Mesothelial cell of epicardium (in vitro differentiated cells): ENCODE measurements around the gene CHD9NB. TPM values are rescaled to one million over a fixed set of nuclear protein-coding genes. Genes with fewer than 3 reads are reported as not detected.

Source experiments
- DNase-seq, 2 experiments: peaks; one replicate each; pipeline ENCODE4 v3.0.0; 2021; ENCODE audit warnings: low spot score in 2 of 2; ENCODE audit not compliant: unreplicated experiment in 2 of 2
- H3K27ac Mint-ChIP-seq: 2 replicates; pipeline ENCODE4 v1.8.0; 2021; ENCODE audit warnings: mixed read lengths
- H3K27me3 Mint-ChIP-seq: 2 replicates; pipeline ENCODE4 v1.8.0; 2021; ENCODE audit warnings: low read depth, mixed read lengths
- H3K36me3 Mint-ChIP-seq: 2 replicates; pipeline ENCODE4 v1.8.0; 2021; ENCODE audit warnings: mixed read lengths
- H3K4me1 Mint-ChIP-seq: 2 replicates; pipeline ENCODE4 v1.8.0; 2021; ENCODE audit warnings: mixed read lengths
- H3K4me3 Mint-ChIP-seq: 2 replicates; pipeline ENCODE4 v1.8.0; 2021; ENCODE audit warnings: mild to moderate bottlenecking, moderate library complexity, mixed read lengths
- H3K9me3 Mint-ChIP-seq: 2 replicates; pipeline ENCODE4 v1.8.0; 2021; ENCODE audit warnings: mixed read lengths
- total RNA-seq: library from RNA; stranded (reverse); gene quantifications from 3 replicates; pipeline ENCODE4 v1.2.1, GENCODE V29; 2021
- TF ChIP-seq, protein P1 (sequence below): fragments of 200-600 bp; sonication (generic); IDR thresholded peaks from one replicate; pipeline ENCODE4 v1.5.0; 2021; ENCODE audit warnings: antibody characterized with exemption; ENCODE audit not compliant: unreplicated experiment

CHD9NB gene
- total RNA-seq, 1 donor from 2014 or later = 0.29 TPM

DNA sequence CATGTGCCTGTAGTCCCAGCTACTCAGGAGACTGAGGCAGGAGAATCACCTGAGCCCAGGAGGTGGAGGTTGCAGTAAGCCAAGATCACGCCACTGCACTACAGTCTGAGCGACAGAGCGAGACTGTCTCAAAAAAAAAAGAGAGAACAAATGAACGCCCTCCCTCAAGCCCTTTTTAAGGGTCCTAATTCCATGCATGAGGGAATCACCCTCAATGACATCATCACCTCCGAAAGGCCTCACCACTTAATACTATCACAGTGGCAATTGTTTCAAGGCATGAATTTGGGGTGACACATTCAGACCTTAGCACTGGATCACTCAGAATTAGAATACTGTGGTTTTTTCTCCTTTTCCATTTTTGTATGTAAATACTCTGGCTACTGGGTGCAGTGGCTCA lies 57.8 kb downstream of the CHD9NB start:
- Mint-ChIP-seq H3K27me3 (peaks cover 6% of the 10 kb centered on the region), H3K36me3 (peaks cover 1% of the 10 kb centered on the region), H3K4me3 (no peak overlapping the region), H3K9me3 (peaks cover 6% of the 10 kb centered on the region), H3K27ac (no peak overlapping the region), H3K4me1 (no peaks in the 10 kb centered on the region)
- TF ChIP-seq, protein P1, sequence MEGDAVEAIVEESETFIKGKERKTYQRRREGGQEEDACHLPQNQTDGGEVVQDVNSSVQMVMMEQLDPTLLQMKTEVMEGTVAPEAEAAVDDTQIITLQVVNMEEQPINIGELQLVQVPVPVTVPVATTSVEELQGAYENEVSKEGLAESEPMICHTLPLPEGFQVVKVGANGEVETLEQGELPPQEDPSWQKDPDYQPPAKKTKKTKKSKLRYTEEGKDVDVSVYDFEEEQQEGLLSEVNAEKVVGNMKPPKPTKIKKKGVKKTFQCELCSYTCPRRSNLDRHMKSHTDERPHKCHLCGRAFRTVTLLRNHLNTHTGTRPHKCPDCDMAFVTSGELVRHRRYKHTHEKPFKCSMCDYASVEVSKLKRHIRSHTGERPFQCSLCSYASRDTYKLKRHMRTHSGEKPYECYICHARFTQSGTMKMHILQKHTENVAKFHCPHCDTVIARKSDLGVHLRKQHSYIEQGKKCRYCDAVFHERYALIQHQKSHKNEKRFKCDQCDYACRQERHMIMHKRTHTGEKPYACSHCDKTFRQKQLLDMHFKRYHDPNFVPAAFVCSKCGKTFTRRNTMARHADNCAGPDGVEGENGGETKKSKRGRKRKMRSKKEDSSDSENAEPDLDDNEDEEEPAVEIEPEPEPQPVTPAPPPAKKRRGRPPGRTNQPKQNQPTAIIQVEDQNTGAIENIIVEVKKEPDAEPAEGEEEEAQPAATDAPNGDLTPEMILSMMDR = no peak
- DNase-seq = no peak

- DNase-seq = no peak
- no peaks in the 10 kb centered on the region for H3K36me3 Mint-ChIP-seq
- no peak overlapping the region for H3K4me3 Mint-ChIP-seq
- TF ChIP-seq, protein P1 = no peak
- peaks cover 3% of the 10 kb centered on the region for H3K9me3 Mint-ChIP-seq
- no peak overlapping the region for H3K27ac Mint-ChIP-seq
- H3K4me1 Mint-ChIP-seq = no peaks in the 10 kb centered on the region
- peaks cover 6% of the 10 kb centered on the region for H3K27me3 Mint-ChIP-seq
Measured at GRCh38 chr16:52993179-52993578, 59.5 kb downstream of the CHD9NB start.

DNA sequence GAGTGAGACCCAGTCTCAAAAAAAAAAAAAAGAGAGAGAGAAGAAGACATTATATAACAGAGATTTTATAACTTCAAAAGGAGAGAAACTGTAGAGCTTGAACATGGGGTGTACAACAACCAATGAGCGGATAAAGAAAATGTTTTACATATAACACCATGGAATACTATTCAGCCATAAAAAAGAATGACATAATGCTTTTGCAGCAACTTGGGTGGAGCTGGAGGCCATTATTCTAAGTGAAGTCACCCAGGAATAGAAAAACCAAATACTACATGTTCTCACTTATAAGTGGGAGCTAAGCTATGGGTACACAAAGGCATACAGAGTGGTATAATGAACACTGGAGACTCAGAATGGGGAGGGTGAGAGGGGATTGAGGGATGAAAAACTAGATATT lies 61.1 kb downstream of the CHD9NB start:
- H3K9me3 Mint-ChIP-seq = peaks cover 3% of the 10 kb centered on the region
- H3K27me3 Mint-ChIP-seq = peaks cover 3% of the 10 kb centered on the region
- no peak overlapping the region for H3K4me3 Mint-ChIP-seq
- no peak overlapping the region for H3K27ac Mint-ChIP-seq
- H3K36me3 Mint-ChIP-seq = no peaks in the 10 kb centered on the region
- no peak for DNase-seq
- H3K4me1 Mint-ChIP-seq = no peaks in the 10 kb centered on the region
- TF ChIP-seq, protein P1 = no peak

Other genes starting within 250 kb of the CHD9NB start
- gene CHD9, start 2.1 kb upstream of the CHD9NB start, total RNA-seq = 108 to 119 TPM (median 110 TPM) in 3 replicates